HG03175 (cell line): Measurements from ENCODE around the gene IVD.
A peak's percentile ranks its signal among the peaks of the same experiment; 100 is the strongest.

Experiments
- ATAC-seq: cut with Tn5 transposase; IDR thresholded peaks from one replicate; pipeline ENCODE4 v1.9.1; 2021; ENCODE audit warnings: mild to moderate bottlenecking, moderate library complexity; ENCODE audit not compliant: unreplicated experiment

IVD gene

GRCh38 chr15:40405501-40406381, at the start of gene IVD:
Gene IVD (plus strand): TSS chr15:40405795. CDS start chr15:40405828, 33 bp downstream.
- peak; percentile 94 for ATAC-seq

- ATAC-seq: no peak
Measured at GRCh38 chr15:40355976-40356585, 49.5 kb upstream of the IVD start.

- ATAC-seq: no peak
Measured at GRCh38 chr15:40357246-40357645, 48.3 kb upstream of the IVD start.

- peak; percentile 81 for ATAC-seq
Measured at GRCh38 chr15:40357723-40358470, 47.7 kb upstream of the IVD start, which contains the start of gene DISP2. Gene DISP2 (plus strand): TSS chr15:40358219. CDS start chr15:40358322, 103 bp downstream.

- peak; percentile 37 for ATAC-seq
Measured at GRCh38 chr15:40358471-40359353, 46.9 kb upstream of the IVD start.

GRCh38 chr15:40360015-40360414, 45.6 kb upstream of the IVD start:
- ATAC-seq: no peak

GRCh38 chr15:40361640-40362039, 44.0 kb upstream of the IVD start:
- no peak for ATAC-seq

GRCh38 chr15:40363611-40364010, 42.0 kb upstream of the IVD start:
- ATAC-seq: no peak

- no peak for ATAC-seq
Measured at GRCh38 chr15:40364251-40364650, 41.3 kb upstream of the IVD start.

GRCh38 chr15:40365016-40365415, 40.6 kb upstream of the IVD start:
- no peak for ATAC-seq

GRCh38 chr15:40365624-40366456, 39.8 kb upstream of the IVD start:
- ATAC-seq: no peak

- no peak for ATAC-seq
Measured at GRCh38 chr15:40366457-40367370, 38.9 kb upstream of the IVD start.

GRCh38 chr15:40367371-40367685, 38.3 kb upstream of the IVD start:
- no peak for ATAC-seq

- ATAC-seq: peak; percentile 87
Measured at GRCh38 chr15:40367686-40368611, 37.6 kb upstream of the IVD start.

- ATAC-seq: no peak
Measured at GRCh38 chr15:40368719-40369473, 36.7 kb upstream of the IVD start.

- no peak for ATAC-seq
Measured at GRCh38 chr15:40369474-40369869, 36.1 kb upstream of the IVD start.

GRCh38 chr15:40369971-40370370, 35.6 kb upstream of the IVD start:
- no peak for ATAC-seq
